GM12801 (cell line): Measurements from ENCODE around the gene MXI1.

Experiments used
- CTCF ChIP-seq: IDR thresholded peaks from one replicate; pipeline ENCODE4 v1.5.1; 2011; ENCODE audit warnings: control low read depth; ENCODE audit not compliant: insufficient read length; ENCODE audit errors: extremely low read depth

MXI1 gene

GRCh38 chr10:110165239-110165638 is 42.2 kb upstream of the MXI1 start:
- TF ChIP-seq CTCF: no peak

- no peak for TF ChIP-seq CTCF
Measured at GRCh38 chr10:110167149-110167548, 40.3 kb upstream of the MXI1 start.

GRCh38 chr10:110168601-110169481 is 38.6 kb upstream of the MXI1 start:
- TF ChIP-seq CTCF: no peak

- no peak for TF ChIP-seq CTCF
Measured at GRCh38 chr10:110169586-110169985, 37.8 kb upstream of the MXI1 start.

GRCh38 chr10:110170142-110170971 is 37.0 kb upstream of the MXI1 start:
- no peak for TF ChIP-seq CTCF

GRCh38 chr10:110171032-110171431 is 36.4 kb upstream of the MXI1 start:
- no peak for TF ChIP-seq CTCF

- TF ChIP-seq CTCF: no peak
Measured at GRCh38 chr10:110172155-110172554, 35.2 kb upstream of the MXI1 start.
